Measurements from ENCODE around the gene PLOD2.

GRCh38 chr3:146177519-146177918 lies 16.5 kb upstream of the PLOD2 start:
- no peak for TF ChIP-seq POLR2A (IDR thresholded peaks at IDR 0.05; ENCODE audit: low read length)
- TF ChIP-seq GATA1 (IDR thresholded peaks at IDR 0.05; ENCODE audit: low read depth, low read length) = no peak

All from erythroblast (primary cell).